OCI-LY1 (cell line): ENCODE data around the gene MYO18B.

Source experiments
- CTCF ChIP-seq: fragments of 200-600 bp; sonication (generic), shearing (Covaris generic); IDR thresholded peaks from 2 replicates; pipeline ENCODE4 v1.5.1; 2017; ENCODE audit warnings: mild to moderate bottlenecking, antibody characterized with exemption, low read length, moderate library complexity, mixed read lengths
- EZH2 ChIP-seq: fragments of 200-600 bp; sonication (generic), shearing (Covaris generic); IDR thresholded peaks from 2 replicates; pipeline ENCODE4 v1.8.0; 2017; ENCODE audit warnings: borderline replicate concordance, mixed run types, mild to moderate bottlenecking, antibody characterized with exemption, low read length, moderate library complexity, mixed read lengths

GRCh38 chr22:26031641-26032040 lies 289.7 kb downstream of the MYO18B start:
- TF ChIP-seq CTCF, result no peak
- no peak for TF ChIP-seq EZH2
